GM12878 (cell line): Measurements from ENCODE around the gene IL4I1. TPM values are rescaled to one million over a fixed set of nuclear protein-coding genes. Genes with fewer than 3 reads are reported as not detected.

ENCODE experiments used
- BCL3 ChIP-seq: IDR thresholded peaks from 2 replicates; pipeline ENCODE4 v1.6.1; 2011; ENCODE audit warnings: borderline replicate concordance, low read depth, mild to moderate bottlenecking, moderate library complexity, low read length; ENCODE audit not compliant: insufficient read depth, poor library complexity, severe bottlenecking
- BHLHE40 ChIP-seq, 2 experiments: fragments of 450-650 bp in 1 of 2; IDR thresholded peaks; 2 replicates each; pipeline ENCODE4 v1.6.1; 2011 to 2017; ENCODE audit warnings: low read depth in 2 of 2, borderline replicate concordance in 1 of 2, improper control_type of control experiment in 1 of 2, low read length in 1 of 2, mild to moderate bottlenecking in 1 of 2
- CREM ChIP-seq: IDR thresholded peaks from 2 replicates; pipeline ENCODE4 v1.6.1; 2014; ENCODE audit warnings: antibody characterized with exemption, low read depth
- E2F8 ChIP-seq: fragments of 450-650 bp; IDR thresholded peaks from 2 replicates; pipeline ENCODE4 v1.6.1; 2018; ENCODE audit warnings: mild to moderate bottlenecking, low read depth, moderate library complexity; ENCODE audit not compliant: partially characterized antibody
- ESRRA ChIP-seq: IDR thresholded peaks from 2 replicates; pipeline ENCODE4 v1.6.1; 2012; ENCODE audit warnings: mild to moderate bottlenecking, low read length, improper control_type of control experiment
- GABPA ChIP-seq: IDR thresholded peaks from 2 replicates; pipeline ENCODE4 v1.6.1; 2014; ENCODE audit warnings: antibody characterized with exemption, low read depth, mild to moderate bottlenecking, inconsistent platforms
- IKZF1 ChIP-seq: fragments of 450-650 bp; conservative IDR thresholded peaks from 2 replicates; pipeline ENCODE4 v1.6.1; 2017; ENCODE audit warnings: antibody characterized with exemption, mild to moderate bottlenecking
- KLF5 ChIP-seq: fragments of 450-650 bp; IDR thresholded peaks from 2 replicates; pipeline ENCODE4 v1.6.1; 2014; ENCODE audit warnings: mild to moderate bottlenecking; ENCODE audit not compliant: partially characterized antibody
- LARP7 ChIP-seq: fragments of 450-650 bp; IDR thresholded peaks from 2 replicates; pipeline ENCODE4 v1.6.1; 2017; ENCODE audit warnings: mild to moderate bottlenecking
- NRF1 ChIP-seq: conservative IDR thresholded peaks from 2 replicates; pipeline ENCODE4 v1.6.1; 2011; ENCODE audit warnings: mild to moderate bottlenecking, low read depth, low read length, improper control_type of control experiment
- PAX8 ChIP-seq: fragments of 450-650 bp; IDR thresholded peaks from 2 replicates; pipeline ENCODE4 v1.6.1; 2017; ENCODE audit warnings: mild to moderate bottlenecking, moderate library complexity
- POLR2AphosphoS2 ChIP-seq: IDR thresholded peaks from 2 replicates; pipeline ENCODE4 v1.6.1; 2011; ENCODE audit warnings: low read depth, mild to moderate bottlenecking, low read length, improper control_type of control experiment, moderate library complexity
- SP1 ChIP-seq: IDR thresholded peaks from one replicate; pipeline ENCODE4 v1.6.1; 2011; ENCODE audit warnings: low read depth, low read length
- TAF1 ChIP-seq: IDR thresholded peaks from 2 replicates; pipeline ENCODE4 v1.6.1; 2011; ENCODE audit warnings: mild to moderate bottlenecking, low read depth, low read length, borderline replicate concordance
- ZBTB40 ChIP-seq: fragments of 450-650 bp; IDR thresholded peaks from 2 replicates; pipeline ENCODE4 v1.6.1; 2016; ENCODE audit warnings: mild to moderate bottlenecking, moderate library complexity, borderline replicate concordance
- ZNF592 ChIP-seq: fragments of 450-650 bp; IDR thresholded peaks from 2 replicates; pipeline ENCODE4 v1.6.1; 2017; ENCODE audit warnings: mild to moderate bottlenecking, moderate library complexity
- polyA plus RNA-seq, 11 experiments: library from polyadenylated mRNA; depleted of rRNA in 4 of 11; unstranded in 6 of 11; stranded (reverse) in 5 of 11; fragments of >200 nt; fragmentation: Nextera tagmentation in 4 of 11; fragmentation: Illumina TruSeq in 1 of 11; extraction: Ambion mirVana in 4 of 11; extraction: Trizol in 1 of 11; gene quantifications; 1 replicate in 1 of 11; 2 replicates in 10 of 11; pipeline versions ENCODE4 v1.2.1 to v1.2.3, GENCODE V29; 2011 to 2016; ENCODE audit warnings: inconsistent platforms in 2 of 11, missing spikeins in 2 of 11, low read depth in 1 of 11
- total RNA-seq, 4 experiments: library from RNA; depleted of rRNA in 3 of 4; stranded (reverse); fragments of >200 nt in 3 of 4; fragmentation: Illumina TruSeq in 1 of 4; extraction: Trizol in 1 of 4; gene quantifications; 2 replicates each; pipeline versions ENCODE4 v1.2.1 to v1.2.3, GENCODE V29; 2013 to 2021

Gene IL4I1
- total and polyA plus RNA-seq, 10 of the 15 experiments (the other 5 are each of a cell fraction or from before 2014, with no cell fraction given), result 0.62 to 83.8 (median 42.8) TPM

GRCh38 chr19:49916839-49917733 is 20.4 kb upstream of the IL4I1 start (continued):
- TF ChIP-seq ZNF592, result no peak
- TF ChIP-seq TAF1, result no peak
- TF ChIP-seq SP1, result no peak
- TF ChIP-seq NRF1, result no peak
- peak; percentile 91 for TF ChIP-seq IKZF1
- no peak for TF ChIP-seq BCL3
- no peak for TF ChIP-seq PAX8
- no peak for TF ChIP-seq KLF5
- no peak for TF ChIP-seq ZBTB40
- TF ChIP-seq ESRRA, result no peak
- TF ChIP-seq GABPA, result no peak
- 0 out of 2 replicates have a peak, but pooled peaks have one; percentile 34 for TF ChIP-seq CREM
- TF ChIP-seq POLR2AphosphoS2, result no peak
- TF ChIP-seq LARP7, result no peak
- TF ChIP-seq E2F8, result no peak
- no peak for TF ChIP-seq BHLHE40 (IDR thresholded peaks at IDR 0.05; ENCODE audit: borderline replicate concordance in 1 of 2, low read depth in 2 of 2, low read length in 1 of 2)
